ENCODE data around the gene SUSD1. TPM values are rescaled to one million over a fixed set of nuclear protein-coding genes. Genes with fewer than 3 reads are reported as not detected.
A peak's percentile ranks its signal among the peaks of the same experiment; 100 is the strongest.
"Not testable (repeated sequence)": the region's sequence is repeated elsewhere in the genome, so short reads cannot be mapped to it uniquely, and the experiment has no call there.

The SUSD1 gene
- total RNA-seq (2014; rRNA removed; shearing (Covaris generic)) = 1.2 and 2.1 TPM in 2 replicates
- polyA plus RNA-seq (2015; cell fraction: cytosol; rRNA removed) = 2.9 and 4.2 TPM in 2 replicates
- polyA plus RNA-seq (2015; cell fraction: nucleus; rRNA removed) = 3.1 and 3.9 TPM in 2 replicates

GRCh38 chr9:112174965-112175795 lies at the start of gene SUSD1:
Gene SUSD1, minus strand, starts transcription at chr9:112175297. Its CDS starts 62 bp downstream, at chr9:112175235.
- no peak for DNase-seq (ENCODE audit: low read depth)

- DNase-seq (ENCODE audit: low read depth) = peak; percentile 67
Observed at GRCh38 chr9:112224401-112225289, 49.5 kb upstream of the SUSD1 start.

- DNase-seq (ENCODE audit: low read depth) = no peak
Observed at GRCh38 chr9:112218908-112219307, 43.8 kb upstream of the SUSD1 start.

- no peak for DNase-seq (ENCODE audit: low read depth)
Observed at GRCh38 chr9:112212926-112213325, 37.8 kb upstream of the SUSD1 start.

- no peak for DNase-seq (ENCODE audit: low read depth)
Observed at GRCh38 chr9:112207451-112207850, 32.4 kb upstream of the SUSD1 start.

- DNase-seq (ENCODE audit: low read depth) = peak; percentile 76
Observed at GRCh38 chr9:112203536-112203935, 28.4 kb upstream of the SUSD1 start.

- no peak for DNase-seq (ENCODE audit: low read depth)
Observed at GRCh38 chr9:112200711-112201110, 25.6 kb upstream of the SUSD1 start.

GRCh38 chr9:112198646-112199045 lies 23.5 kb upstream of the SUSD1 start:
- DNase-seq (ENCODE audit: low read depth) = no peak

- no peak for DNase-seq (ENCODE audit: low read depth)
Observed at GRCh38 chr9:112194969-112195431, 19.9 kb upstream of the SUSD1 start.

- DNase-seq (ENCODE audit: low read depth) = no peak
Observed at GRCh38 chr9:112193572-112194288, 18.6 kb upstream of the SUSD1 start.

- DNase-seq (ENCODE audit: low read depth) = not testable (repeated sequence)
Observed at GRCh38 chr9:112190320-112190719, 15.2 kb upstream of the SUSD1 start.

GRCh38 chr9:112188884-112189283 lies 13.8 kb upstream of the SUSD1 start:
- no peak for DNase-seq (ENCODE audit: low read depth)

GRCh38 chr9:112187404-112187803 lies 12.3 kb upstream of the SUSD1 start:
- DNase-seq (ENCODE audit: low read depth) = no peak

GRCh38 chr9:112186695-112187094 lies 11.6 kb upstream of the SUSD1 start:
- no peak for DNase-seq (ENCODE audit: low read depth)

- no peak for DNase-seq (ENCODE audit: low read depth)
Observed at GRCh38 chr9:112184946-112185345, 9.8 kb upstream of the SUSD1 start.

GRCh38 chr9:112184221-112184620 lies 9.1 kb upstream of the SUSD1 start:
- no peak for DNase-seq (ENCODE audit: low read depth)

- no peak for DNase-seq (ENCODE audit: low read depth)
Observed at GRCh38 chr9:112180387-112180881, 5.3 kb upstream of the SUSD1 start.

GRCh38 chr9:112179816-112180215 lies 4.7 kb upstream of the SUSD1 start:
- no peak for DNase-seq (ENCODE audit: low read depth)

GRCh38 chr9:112176524-112176923 lies 1.4 kb upstream of the SUSD1 start:
- DNase-seq (ENCODE audit: low read depth) = no peak

GRCh38 chr9:112175796-112176315 lies 759 bp upstream of the SUSD1 start:
- DNase-seq (ENCODE audit: low read depth) = no peak
